Endodermal cell (in vitro differentiated cells): ENCODE measurements around the gene ALDH4A1. TPM values are rescaled to one million over a fixed set of nuclear protein-coding genes. Genes with fewer than 3 reads are reported as not detected.

Source experiments
- DNase-seq: peaks from one replicate; pipeline ENCODE4 v3.0.0-alpha.2; 2017
- H3K27ac ChIP-seq: 2 replicates; pipeline ENCODE4 v1.5.1; 2013; ENCODE audit warnings: mild to moderate bottlenecking, low read depth, low read length, moderate library complexity
- H3K27me3 ChIP-seq: 2 replicates; pipeline ENCODE4 v1.6.1; 2013; ENCODE audit warnings: mild to moderate bottlenecking, low read length, moderate library complexity; ENCODE audit not compliant: insufficient read depth, control insufficient read depth, poor library complexity, severe bottlenecking
- H3K36me3 ChIP-seq: 2 replicates; pipeline ENCODE4 v1.7.0; 2013; ENCODE audit warnings: mild to moderate bottlenecking, low read length, moderate library complexity; ENCODE audit not compliant: control insufficient read depth, insufficient read depth
- H3K4me1 ChIP-seq: one replicate; pipeline ENCODE4 v1.7.0; 2013; ENCODE audit warnings: low read length; ENCODE audit not compliant: control insufficient read depth, insufficient read depth
- H3K4me3 ChIP-seq: 2 replicates; pipeline ENCODE4 v1.5.1; 2013; ENCODE audit warnings: mild to moderate bottlenecking, low read length, moderate library complexity
- H3K9ac ChIP-seq: 2 replicates; pipeline ENCODE4 v1.6.1; 2013; ENCODE audit warnings: mild to moderate bottlenecking, low read length, moderate library complexity; ENCODE audit not compliant: poor library complexity, severe bottlenecking; ENCODE audit errors: extremely low read depth
- H3K9me3 ChIP-seq: 2 replicates; pipeline ENCODE4 v1.6.1; 2013; ENCODE audit warnings: mild to moderate bottlenecking, low read length, moderate library complexity; ENCODE audit not compliant: control insufficient read depth
- H3K27ac Mint-ChIP-seq: 2 replicates; pipeline ENCODE4 v1.8.0; 2020; ENCODE audit warnings: mixed read lengths
- H3K27me3 Mint-ChIP-seq: 2 replicates; pipeline ENCODE4 v1.8.0; 2021; ENCODE audit warnings: mild to moderate bottlenecking, mixed read lengths; ENCODE audit not compliant: insufficient read depth
- H3K36me3 Mint-ChIP-seq: 2 replicates; pipeline ENCODE4 v1.8.0; 2020; ENCODE audit warnings: low read depth, mixed read lengths
- H3K4me1 Mint-ChIP-seq: 2 replicates; pipeline ENCODE4 v1.8.0; 2020; ENCODE audit warnings: mixed read lengths
- H3K4me3 Mint-ChIP-seq: 2 replicates; pipeline ENCODE4 v1.8.0; 2020; ENCODE audit warnings: mild to moderate bottlenecking, moderate library complexity, mixed read lengths
- H3K9me3 Mint-ChIP-seq: 2 replicates; pipeline ENCODE4 v1.8.0; 2020; ENCODE audit warnings: mild to moderate bottlenecking, mixed read lengths
- CTCF ChIP-seq: fragments of 200-600 bp; sonication (generic); conservative IDR thresholded peaks from 2 replicates; pipeline ENCODE4 v1.5.0; 2021; ENCODE audit warnings: antibody characterized with exemption, mild to moderate bottlenecking
- WGBS, 2 experiments: methylation state at CpG; one replicate each; pipeline versions ENCODE4 v1.1.5 to v1.1.7; 2013; ENCODE audit warnings: missing lambda C conversion rate in 2 of 2, mixed read lengths in 1 of 2; ENCODE audit not compliant: insufficient coverage in 1 of 2, insufficient read length in 1 of 2; 5-methylcytosine and 5-hydroxymethylcytosine counted together
- total RNA-seq, 2 donors: library from RNA; stranded (reverse); fragmentation: NEBNext Ultra II Directional in 1 of 2; extraction: Animal tissue kit (Norgen Biotek cat#: 25700) in 1 of 2; gene quantifications; 2 replicates in 1 of 2; 3 replicates in 1 of 2; pipeline ENCODE4 v1.2.1, GENCODE V29; 2021

ALDH4A1 gene
- total RNA-seq, 2 donors from 2014 or later, result 7.6 to 18.7 TPM

- Mint-ChIP-seq H3K27me3 (no peaks in the 10 kb centered on the region), H3K4me1 (peaks cover 20% of the 10 kb centered on the region), H3K27ac (no peak overlapping the region), H3K36me3 (no peaks in the 10 kb centered on the region), H3K9me3 (no peaks in the 10 kb centered on the region), H3K4me3 (no peak overlapping the region)
- TF ChIP-seq CTCF, result no peak
- Histone ChIP-seq H3K4me1 (peaks cover 14% of the 10 kb centered on the region), H3K27me3 (no peaks in the 10 kb centered on the region), H3K9me3 (no peaks in the 10 kb centered on the region), H3K9ac (no peak overlapping the region), H3K36me3 (no peaks in the 10 kb centered on the region), H3K4me3 (no peak overlapping the region), H3K27ac (no peak overlapping the region)
- no peak for DNase-seq
- 89 to 97% methylated on average over 12 to 14 of the region's 14 CpGs for WGBS, 2 experiments
Measured at GRCh38 chr1:18938008-18938706, 35.8 kb upstream of the ALDH4A1 start.

GRCh38 chr1:18937539-18937938 lies 35.2 kb upstream of the ALDH4A1 start:
- H3K27ac Mint-ChIP-seq, result no peak overlapping the region
- DNase-seq, result no peak
- no peak for TF ChIP-seq CTCF
- Histone ChIP-seq H3K4me3 (no peak overlapping the region), H3K27ac (no peak overlapping the region), H3K27me3 (no peaks in the 10 kb centered on the region), H3K9me3 (no peaks in the 10 kb centered on the region), H3K9ac (no peak overlapping the region), H3K36me3 (no peaks in the 10 kb centered on the region), H3K4me1 (peaks cover 14% of the 10 kb centered on the region)
- no peaks in the 10 kb centered on the region for H3K36me3 Mint-ChIP-seq
- no peaks in the 10 kb centered on the region for H3K27me3 Mint-ChIP-seq
- WGBS, 2 experiments, result 92 to 95% methylated on average over 6 to 8 of the region's 8 CpGs
- H3K4me1 Mint-ChIP-seq, result peaks cover 26% of the 10 kb centered on the region
- no peaks in the 10 kb centered on the region for H3K9me3 Mint-ChIP-seq
- H3K4me3 Mint-ChIP-seq, result no peak overlapping the region

GRCh38 chr1:18936814-18937481 lies 34.6 kb upstream of the ALDH4A1 start:
- no peaks in the 10 kb centered on the region for H3K36me3 Mint-ChIP-seq
- Histone ChIP-seq H3K4me1 (peaks cover 13% of the 10 kb centered on the region), H3K27ac (no peak overlapping the region), H3K9me3 (no peaks in the 10 kb centered on the region), H3K4me3 (no peak overlapping the region), H3K9ac (no peak overlapping the region), H3K36me3 (no peaks in the 10 kb centered on the region), H3K27me3 (no peaks in the 10 kb centered on the region)
- DNase-seq, result no peak
- H3K4me1 Mint-ChIP-seq, result peaks cover 31% of the 10 kb centered on the region
- H3K9me3 Mint-ChIP-seq, result no peaks in the 10 kb centered on the region
- 83 to 89% methylated on average over 7 to 11 of the region's 11 CpGs for WGBS, 2 experiments
- H3K27me3 Mint-ChIP-seq, result no peaks in the 10 kb centered on the region
- H3K4me3 Mint-ChIP-seq, result no peak overlapping the region
- no peak overlapping the region for H3K27ac Mint-ChIP-seq
- no peak for TF ChIP-seq CTCF
